HEK293 (cell line): ENCODE results near the gene BMF.
A peak's percentile ranks its signal among the peaks of the same experiment; 100 is the strongest.

ENCODE experiments used
- CTCF ChIA-PET: fragments of 350-600 bp; formaldehyde crosslinking; extraction: SDS; loops from one replicate; lab custom pipeline; 2021; ENCODE audit warnings: antibody characterized with exemption; lab: Yijun Ruan, JAX
- POLR2A ChIA-PET: fragments of 300-600 bp; formaldehyde crosslinking; extraction: SDS; loops from one replicate; lab custom pipeline; 2020; ENCODE audit warnings: antibody characterized with exemption, inconsistent platforms; lab: Yijun Ruan, JAX
- H3K27ac ChIP-seq: fragments of 200-500 bp; sonication (Bioruptor generic); 2 replicates; pipeline ENCODE4 v1.5.1; 2014; ENCODE audit warnings: low read depth, low read length, control low read depth, inconsistent platforms; ENCODE audit errors: extremely low read depth
- H3K36me3 ChIP-seq, 2 experiments: fragments of 200-500 bp in 1 of 2; sonication (Bioruptor generic) in 1 of 2; 1 replicate in 1 of 2; 2 replicates in 1 of 2; pipeline ENCODE4 v1.5.1; 2014 to 2017; ENCODE audit warnings: inconsistent platforms in 2 of 2, low read length in 2 of 2; ENCODE audit not compliant: control insufficient read depth in 2 of 2, insufficient read depth in 1 of 2
- H3K4me1 ChIP-seq: fragments of 200-500 bp; sonication (Bioruptor generic); 2 replicates; pipeline ENCODE4 v1.5.1; 2014; ENCODE audit warnings: mild to moderate bottlenecking, low read length, inconsistent platforms; ENCODE audit not compliant: control insufficient read depth, insufficient read depth
- H3K4me3 ChIP-seq: 2 replicates; pipeline ENCODE4 v1.5.1; 2011; ENCODE audit warnings: low read depth, mild to moderate bottlenecking, control low read depth, low read length, moderate library complexity
- H3K9me3 ChIP-seq: fragments of 200-500 bp; sonication (Bioruptor generic); 2 replicates; pipeline ENCODE4 v1.5.1; 2014; ENCODE audit warnings: low read depth, low read length, inconsistent platforms; ENCODE audit not compliant: control insufficient read depth, insufficient read depth
- GLIS1 ChIP-seq: fragments of 450-650 bp; formaldehyde crosslinking; IDR thresholded peaks from 2 replicates; pipeline ENCODE4 v1.5.1; 2016; ENCODE audit warnings: missing biosample characterization, missing genetic modification characterization
- KLF17 ChIP-seq: fragments of 450-650 bp; formaldehyde crosslinking; IDR thresholded peaks from 2 replicates; pipeline ENCODE4 v1.5.1; 2016; ENCODE audit warnings: missing biosample characterization, missing genetic modification characterization
- KLF7 ChIP-seq: fragments of 450-650 bp; formaldehyde crosslinking; IDR thresholded peaks from 2 replicates; pipeline ENCODE4 v1.5.1; 2016; ENCODE audit warnings: missing biosample characterization, missing genetic modification characterization, borderline replicate concordance
- OSR2 ChIP-seq: fragments of 450-650 bp; formaldehyde crosslinking; IDR thresholded peaks from 2 replicates; pipeline ENCODE4 v1.5.1; 2016; ENCODE audit warnings: missing biosample characterization, missing genetic modification characterization
- PATZ1 ChIP-seq: fragments of 450-650 bp; formaldehyde crosslinking; IDR thresholded peaks from 2 replicates; pipeline ENCODE4 v1.5.1; 2016; ENCODE audit warnings: missing biosample characterization, missing genetic modification characterization
- REPIN1 ChIP-seq: fragments of 450-650 bp; formaldehyde crosslinking; IDR thresholded peaks from 2 replicates; pipeline ENCODE4 v1.5.1; 2017; ENCODE audit warnings: missing biosample characterization, missing genetic modification characterization, low read depth
- YY2 ChIP-seq: fragments of 450-650 bp; formaldehyde crosslinking; IDR thresholded peaks from 2 replicates; pipeline ENCODE4 v1.5.1; 2016; ENCODE audit warnings: missing biosample characterization, missing genetic modification characterization
- ZBTB20 ChIP-seq: fragments of 450-650 bp; formaldehyde crosslinking; IDR thresholded peaks from 2 replicates; pipeline ENCODE4 v1.5.1; 2016; ENCODE audit warnings: missing biosample characterization, missing genetic modification characterization
- ZFP69B ChIP-seq: fragments of 450-650 bp; formaldehyde crosslinking; IDR thresholded peaks from 2 replicates; pipeline ENCODE4 v1.5.1; 2016; ENCODE audit warnings: missing biosample characterization, missing genetic modification characterization
- ZIC2 ChIP-seq: fragments of 450-650 bp; formaldehyde crosslinking; IDR thresholded peaks from 2 replicates; pipeline ENCODE4 v1.5.1; 2016; ENCODE audit warnings: missing biosample characterization, missing genetic modification characterization
- ZNF221 ChIP-seq: fragments of 450-650 bp; formaldehyde crosslinking; IDR thresholded peaks from 2 replicates; pipeline ENCODE4 v1.5.1; 2017; ENCODE audit warnings: missing biosample characterization, missing genetic modification characterization, borderline replicate concordance
- ZNF423 ChIP-seq: fragments of 450-650 bp; formaldehyde crosslinking; IDR thresholded peaks from 2 replicates; pipeline ENCODE4 v1.5.1; 2016; ENCODE audit warnings: missing biosample characterization, missing genetic modification characterization
- ZNF596 ChIP-seq: fragments of 450-650 bp; IDR thresholded peaks from 2 replicates; pipeline ENCODE4 v1.5.0; 2018; ENCODE audit warnings: missing biosample characterization, mild to moderate bottlenecking, missing genetic modification characterization, moderate library complexity
- ZNF610 ChIP-seq: fragments of 450-650 bp; formaldehyde crosslinking; IDR thresholded peaks from 2 replicates; pipeline ENCODE4 v1.5.1; 2016; ENCODE audit warnings: missing biosample characterization, missing genetic modification characterization, borderline replicate concordance
- ZNF624 ChIP-seq: fragments of 450-650 bp; formaldehyde crosslinking; IDR thresholded peaks from 2 replicates; pipeline ENCODE4 v1.5.1; 2017; ENCODE audit warnings: missing biosample characterization, missing genetic modification characterization
- TF ChIP-seq, protein P1 (sequence below): fragments of 450-650 bp; formaldehyde crosslinking; IDR thresholded peaks from 2 replicates; pipeline ENCODE4 v1.5.1; 2016; ENCODE audit warnings: missing biosample characterization, missing genetic modification characterization
- TF ChIP-seq, protein P2 (sequence below): fragments of 450-650 bp; formaldehyde crosslinking; IDR thresholded peaks from 2 replicates; pipeline ENCODE4 v1.5.1; 2017; ENCODE audit warnings: missing biosample characterization, missing genetic modification characterization
- TF ChIP-seq, protein P3 (sequence below): fragments of 450-650 bp; formaldehyde crosslinking; IDR thresholded peaks from 2 replicates; pipeline ENCODE4 v1.5.1; 2016; ENCODE audit warnings: missing biosample characterization, missing genetic modification characterization

Gene BMF

GRCh38 chr15:40048211-40048792, 60.4 kb downstream of the BMF start:
- no peak for TF ChIP-seq ZNF596 (tag by site-specific recombination)
- TF ChIP-seq, all 188 proteins: peak for 0
- ChIA-PET CTCF (interaction anchor here (0.7 to 3.5 kb wide), 8 partner anchors 11 to 233 kb away, joined by 3 to 57 read pairs (median 4); no protein-coding TSS in a partner anchor), POLR2A (interaction anchor here (0.5 to 3.5 kb wide), 5 partner anchors 45 to 121 kb away, joined by 3 to 26 read pairs (median 4); partner anchors contain the start of gene BUB1B)
- H3K36me3 ChIP-seq = peaks cover 0 to 6% of the 10 kb centered on the region in 2 experiments; a peak in 1 of 3 replicates
- peaks cover 17% of the 10 kb centered on the region for H3K4me1 ChIP-seq
- H3K4me3 ChIP-seq = no peak overlapping the region
- no peak overlapping the region; the same call in 1 of the 2 replicates for H3K27ac ChIP-seq
- no peaks in the 10 kb centered on the region for H3K9me3 ChIP-seq

DNA sequence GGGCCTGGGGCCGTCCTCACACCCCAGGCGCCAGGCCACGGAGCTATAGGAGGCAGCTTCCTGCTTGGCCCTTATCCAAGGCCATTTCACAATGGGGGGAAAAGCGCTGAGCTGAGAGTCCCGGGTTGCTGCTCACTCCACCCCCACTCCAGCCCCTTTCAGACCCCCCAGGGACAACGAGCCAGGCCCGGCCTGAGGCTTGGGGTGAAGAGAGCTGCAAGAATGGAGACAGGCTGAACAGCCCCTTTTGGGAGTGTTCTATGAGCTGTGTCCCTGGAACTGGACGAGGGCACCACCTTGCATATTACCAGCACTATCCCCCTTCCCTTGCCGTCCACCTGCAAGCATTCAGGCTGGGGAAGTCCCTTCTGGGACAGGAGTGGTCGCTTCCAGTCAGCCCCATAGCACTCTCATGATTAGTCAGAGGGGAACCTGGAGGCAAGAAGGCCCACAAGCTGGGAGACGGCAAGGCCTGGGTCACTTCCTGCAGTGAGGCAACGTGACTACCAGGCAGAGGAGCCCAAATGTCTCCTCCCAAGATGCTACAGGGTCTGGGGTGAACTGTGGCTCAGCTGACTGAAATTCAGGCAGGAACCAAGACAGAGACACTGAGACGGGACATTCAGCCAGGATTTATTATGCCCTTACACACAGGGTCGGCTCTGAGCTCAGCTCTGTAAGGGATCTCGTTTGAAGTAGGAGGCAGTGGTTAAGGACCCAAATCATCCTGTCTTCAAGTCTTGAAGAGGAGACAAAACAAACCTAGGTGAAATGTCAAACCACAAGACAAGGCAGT, 61.1 kb downstream of the BMF start:
- Histone ChIP-seq H3K36me3 (peaks cover 0 to 6% of the 10 kb centered on the region in 2 experiments; a peak in 1 of 3 replicates), H3K27ac (peak overlapping the region; percentile 52; the same call in 1 of the 2 replicates), H3K4me1 (peaks cover 17% of the 10 kb centered on the region), H3K9me3 (no peaks in the 10 kb centered on the region), H3K4me3 (no peak overlapping the region)
- POLR2A ChIA-PET = interaction anchor here (1.1 to 3.5 kb wide), 7 partner anchors 9 to 61 kb away, joined by 3 to 26 read pairs (median 9); partner anchors contain the start of genes BMF and SRP14
- TF ChIP-seq YY2 (tag by site-specific recombination) (no peak), KLF17 (tag by site-specific recombination) (peak; percentile 5), ZFP69B (tag by site-specific recombination) (no peak), PATZ1 (no peak), GLIS1 (tag by site-specific recombination) (peak; percentile 90), ZNF221 (tag by site-specific recombination) (no peak), KLF7 (tag by site-specific recombination) (no peak), ZIC2 (peak; percentile 80), ZNF624 (no peak), OSR2 (tag by site-specific recombination) (peak; percentile 47; the same call in 1 of the 2 replicates), ZNF423 (tag by site-specific recombination) (peak; percentile 58; the same call in 1 of the 2 replicates), ZBTB20 (tag by site-specific recombination) (peak; percentile 17; the same call in 1 of the 2 replicates), ZNF610 (no peak), REPIN1 (no peak)
- TF ChIP-seq, protein P1, sequence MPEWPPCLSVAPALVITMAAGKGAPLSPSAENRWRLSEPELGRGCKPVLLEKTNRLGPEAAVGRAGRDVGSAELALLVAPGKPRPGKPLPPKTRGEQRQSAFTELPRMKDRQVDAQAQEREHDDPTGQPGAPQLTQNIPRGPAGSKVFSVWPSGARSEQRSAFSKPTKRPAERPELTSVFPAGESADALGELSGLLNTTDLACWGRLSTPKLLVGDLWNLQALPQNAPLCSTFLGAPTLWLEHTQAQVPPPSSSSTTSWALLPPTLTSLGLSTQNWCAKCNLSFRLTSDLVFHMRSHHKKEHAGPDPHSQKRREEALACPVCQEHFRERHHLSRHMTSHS = no peak
- TF ChIP-seq, protein P2, sequence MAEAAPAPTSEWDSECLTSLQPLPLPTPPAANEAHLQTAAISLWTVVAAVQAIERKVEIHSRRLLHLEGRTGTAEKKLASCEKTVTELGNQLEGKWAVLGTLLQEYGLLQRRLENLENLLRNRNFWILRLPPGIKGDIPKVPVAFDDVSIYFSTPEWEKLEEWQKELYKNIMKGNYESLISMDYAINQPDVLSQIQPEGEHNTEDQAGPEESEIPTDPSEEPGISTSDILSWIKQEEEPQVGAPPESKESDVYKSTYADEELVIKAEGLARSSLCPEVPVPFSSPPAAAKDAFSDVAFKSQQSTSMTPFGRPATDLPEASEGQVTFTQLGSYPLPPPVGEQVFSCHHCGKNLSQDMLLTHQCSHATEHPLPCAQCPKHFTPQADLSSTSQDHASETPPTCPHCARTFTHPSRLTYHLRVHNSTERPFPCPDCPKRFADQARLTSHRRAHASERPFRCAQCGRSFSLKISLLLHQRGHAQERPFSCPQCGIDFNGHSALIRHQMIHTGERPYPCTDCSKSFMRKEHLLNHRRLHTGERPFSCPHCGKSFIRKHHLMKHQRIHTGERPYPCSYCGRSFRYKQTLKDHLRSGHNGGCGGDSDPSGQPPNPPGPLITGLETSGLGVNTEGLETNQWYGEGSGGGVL = peak; percentile 59
- TF ChIP-seq, protein P3, sequence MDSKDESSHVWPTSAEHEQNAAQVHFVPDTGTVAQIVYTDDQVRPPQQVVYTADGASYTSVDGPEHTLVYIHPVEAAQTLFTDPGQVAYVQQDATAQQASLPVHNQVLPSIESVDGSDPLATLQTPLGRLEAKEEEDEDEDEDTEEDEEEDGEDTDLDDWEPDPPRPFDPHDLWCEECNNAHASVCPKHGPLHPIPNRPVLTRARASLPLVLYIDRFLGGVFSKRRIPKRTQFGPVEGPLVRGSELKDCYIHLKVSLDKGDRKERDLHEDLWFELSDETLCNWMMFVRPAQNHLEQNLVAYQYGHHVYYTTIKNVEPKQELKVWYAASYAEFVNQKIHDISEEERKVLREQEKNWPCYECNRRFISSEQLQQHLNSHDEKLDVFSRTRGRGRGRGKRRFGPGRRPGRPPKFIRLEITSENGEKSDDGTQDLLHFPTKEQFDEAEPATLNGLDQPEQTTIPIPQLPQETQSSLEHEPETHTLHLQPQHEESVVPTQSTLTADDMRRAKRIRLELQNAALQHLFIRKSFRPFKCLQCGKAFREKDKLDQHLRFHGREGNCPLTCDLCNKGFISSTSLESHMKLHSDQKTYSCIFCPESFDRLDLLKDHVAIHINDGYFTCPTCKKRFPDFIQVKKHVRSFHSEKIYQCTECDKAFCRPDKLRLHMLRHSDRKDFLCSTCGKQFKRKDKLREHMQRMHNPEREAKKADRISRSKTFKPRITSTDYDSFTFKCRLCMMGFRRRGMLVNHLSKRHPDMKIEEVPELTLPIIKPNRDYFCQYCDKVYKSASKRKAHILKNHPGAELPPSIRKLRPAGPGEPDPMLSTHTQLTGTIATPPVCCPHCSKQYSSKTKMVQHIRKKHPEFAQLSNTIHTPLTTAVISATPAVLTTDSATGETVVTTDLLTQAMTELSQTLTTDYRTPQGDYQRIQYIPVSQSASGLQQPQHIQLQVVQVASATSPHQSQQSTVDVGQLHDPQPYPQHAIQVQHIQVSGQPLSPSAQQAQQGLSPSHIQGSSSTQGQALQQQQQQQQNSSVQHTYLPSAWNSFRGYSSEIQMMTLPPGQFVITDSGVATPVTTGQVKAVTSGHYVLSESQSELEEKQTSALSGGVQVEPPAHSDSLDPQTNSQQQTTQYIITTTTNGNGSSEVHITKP (tag by site-specific recombination) = peak; percentile 44; the same call in 1 of the 2 replicates
- CTCF ChIA-PET = interaction anchor here (0.6 to 3.5 kb wide), 17 partner anchors 12 to 267 kb away, joined by 3 to 57 read pairs (median 3); no protein-coding TSS in a partner anchor
